Measurements from ENCODE around the gene CACNA1G. TPM values are rescaled to one million over a fixed set of nuclear protein-coding genes. Genes with fewer than 3 reads are reported as not detected.

CACNA1G gene
- total RNA-seq, 2 experiments from 2014 or later = 0.22 to 0.24 TPM

DNA sequence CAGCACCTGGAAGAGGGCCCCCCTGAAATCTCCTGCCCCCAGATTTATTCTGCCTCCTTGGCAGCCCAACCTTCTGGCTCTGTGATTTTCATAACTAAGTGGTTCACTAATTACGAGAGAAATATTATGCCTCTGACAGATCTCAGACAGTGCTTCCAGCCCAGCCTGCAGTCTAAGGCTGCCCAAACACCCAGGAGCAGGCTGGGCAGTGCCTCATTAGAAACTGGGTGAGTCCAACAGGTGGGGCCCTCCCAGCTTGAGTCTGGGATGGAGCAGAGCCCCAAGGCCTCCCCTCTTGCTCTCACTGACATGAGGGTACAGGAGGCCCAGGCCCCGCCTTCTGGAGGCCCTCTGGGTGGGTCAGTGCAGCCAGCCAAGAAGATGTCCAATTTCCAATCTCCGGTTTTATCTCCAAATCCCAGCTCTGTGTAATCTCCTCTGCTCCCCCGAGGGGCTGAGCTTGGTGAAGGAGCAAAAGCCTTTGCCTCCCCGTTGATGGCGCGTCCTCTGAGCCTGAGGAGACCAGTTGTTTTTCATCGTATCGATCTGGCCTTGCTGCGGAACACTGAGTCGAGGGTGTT is 54.0 kb downstream of the CACNA1G start:
- Mint-ChIP-seq H3K36me3 (ENCODE audit: low read depth) (no peaks in the 10 kb centered on the region), H3K9me3 (no peaks in the 10 kb centered on the region), H3K4me1 (ENCODE audit: low read depth) (peaks cover 3% of the 10 kb centered on the region), H3K27ac (no peak overlapping the region), H3K4me3 (no peak overlapping the region), H3K27me3 (ENCODE audit: low read depth) (peaks cover 3% of the 10 kb centered on the region)
- DNase-seq = no peak
- intact Hi-C loops (cut with micrococcal nuclease) = no loop called here
- CTCF ChIA-PET = interaction anchor here (0.6 to 0.9 kb wide), 2 partner anchors 113 to 451 kb away, joined by 3 read pairs; no protein-coding TSS in a partner anchor

DNA sequence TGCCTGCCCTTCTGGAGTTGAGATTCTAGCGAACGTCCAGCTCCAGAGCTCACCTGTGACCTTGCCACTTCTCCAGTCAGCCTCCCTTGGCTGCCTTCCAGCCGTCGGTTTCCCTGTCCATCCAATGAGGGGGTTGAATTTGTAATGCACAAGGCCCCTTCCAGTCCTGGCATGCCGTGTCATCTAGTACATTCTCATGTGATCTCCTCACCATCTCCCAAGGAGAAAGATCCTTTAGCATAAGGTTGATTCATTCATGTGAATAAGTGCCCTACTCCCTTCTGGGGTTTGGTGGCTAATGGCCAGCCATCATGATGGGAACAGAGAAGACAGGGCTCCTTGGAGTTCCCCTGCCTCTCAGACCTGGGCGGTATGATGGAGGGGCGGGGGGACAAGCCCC is 55.3 kb downstream of the CACNA1G start:
- H3K27ac Mint-ChIP-seq = no peak overlapping the region
- H3K4me3 Mint-ChIP-seq = no peak overlapping the region
- H3K4me1 Mint-ChIP-seq (ENCODE audit: low read depth) = peaks cover 3% of the 10 kb centered on the region
- DNase-seq = no peak
- intact Hi-C loops (cut with micrococcal nuclease) = no loop called here
- no peaks in the 10 kb centered on the region for H3K9me3 Mint-ChIP-seq
- no peaks in the 10 kb centered on the region for H3K36me3 Mint-ChIP-seq (ENCODE audit: low read depth)
- peaks cover 3% of the 10 kb centered on the region for H3K27me3 Mint-ChIP-seq (ENCODE audit: low read depth)
- CTCF ChIA-PET = interaction anchor here (1.2 kb wide), 1 partner anchor 133 kb away, joined by 3 read pairs; no protein-coding TSS in a partner anchor

DNA sequence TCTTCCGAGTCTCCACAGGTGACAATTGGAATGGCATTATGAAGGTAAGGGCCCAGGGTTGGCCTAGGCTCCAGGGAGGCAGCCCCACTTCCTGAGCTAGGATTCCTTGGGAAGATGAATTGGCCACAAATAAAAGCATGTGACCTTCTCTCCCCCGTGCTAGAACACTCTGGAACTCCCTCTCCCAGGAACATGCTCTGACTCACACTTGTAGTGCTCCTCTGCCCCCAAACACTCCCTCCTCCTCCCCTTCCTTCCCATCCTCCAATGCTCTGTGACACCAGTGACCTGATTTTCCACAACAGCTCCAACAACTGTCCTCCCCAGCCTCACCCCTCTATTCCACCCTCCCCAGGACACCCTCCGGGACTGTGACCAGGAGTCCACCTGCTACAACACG is 57.8 kb downstream of the CACNA1G start:
- no peak overlapping the region for H3K27ac Mint-ChIP-seq
- CTCF ChIA-PET = interaction anchor here (1.1 kb wide), 1 partner anchor 118 kb away, joined by 3 read pairs; no protein-coding TSS in a partner anchor

DNA sequence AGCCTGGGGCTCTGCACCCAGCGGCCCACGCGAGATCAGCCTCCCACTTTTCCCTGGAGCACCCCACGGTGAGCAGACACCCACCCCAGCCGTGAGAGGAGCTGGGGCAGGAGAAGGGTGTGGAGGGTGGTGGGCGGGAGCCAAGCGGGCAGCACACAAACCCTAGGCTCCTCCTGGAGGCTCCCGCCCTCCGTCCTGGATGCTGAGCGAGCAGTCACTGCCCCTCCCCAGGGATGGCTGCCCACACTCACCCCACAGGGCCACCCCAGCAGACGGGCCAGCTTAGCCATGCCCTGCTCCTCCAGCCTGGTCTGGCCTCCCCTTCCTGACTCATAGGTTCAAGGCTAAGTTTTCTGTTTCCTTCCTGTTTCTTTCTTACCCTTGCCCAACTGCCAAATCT is 58.4 kb downstream of the CACNA1G start:
- Mint-ChIP-seq H3K36me3 (ENCODE audit: low read depth) (no peaks in the 10 kb centered on the region), H3K4me3 (no peak overlapping the region), H3K9me3 (no peaks in the 10 kb centered on the region), H3K4me1 (ENCODE audit: low read depth) (peaks cover 3% of the 10 kb centered on the region), H3K27ac (no peak overlapping the region), H3K27me3 (ENCODE audit: low read depth) (peaks cover 7% of the 10 kb centered on the region)
- intact Hi-C loops (cut with micrococcal nuclease) = no loop called here
- CTCF ChIA-PET = no interaction called here
- no peak for DNase-seq

More for the DNA sequence above, 57.8 kb downstream of the CACNA1G start:
- Mint-ChIP-seq H3K4me3 (no peak overlapping the region), H3K4me1 (ENCODE audit: low read depth) (peaks cover 3% of the 10 kb centered on the region), H3K27me3 (ENCODE audit: low read depth) (peaks cover 7% of the 10 kb centered on the region), H3K36me3 (ENCODE audit: low read depth) (no peaks in the 10 kb centered on the region), H3K9me3 (no peaks in the 10 kb centered on the region)
- intact Hi-C loops (cut with micrococcal nuclease) = no loop called here
- DNase-seq = no peak

DNA sequence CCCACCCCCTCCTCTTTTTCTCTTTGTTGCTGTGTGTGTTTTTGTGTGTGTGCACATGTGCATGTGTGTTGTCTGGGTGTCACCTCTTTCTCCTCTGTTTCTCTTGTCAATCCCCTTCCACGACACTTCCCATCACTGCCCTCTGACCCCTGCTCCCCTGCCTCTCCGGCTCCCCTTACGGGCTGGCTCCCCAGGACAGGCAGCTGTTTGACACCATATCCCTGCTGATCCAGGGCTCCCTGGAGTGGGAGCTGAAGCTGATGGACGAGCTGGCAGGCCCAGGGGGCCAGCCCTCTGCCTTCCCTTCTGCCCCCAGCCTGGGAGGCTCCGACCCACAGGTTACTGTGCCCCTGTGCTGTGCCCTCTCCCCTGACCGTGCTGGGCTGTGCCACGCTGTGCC is 59.0 kb downstream of the CACNA1G start:
- H3K36me3 Mint-ChIP-seq (ENCODE audit: low read depth) = no peaks in the 10 kb centered on the region
- no peak overlapping the region for H3K4me3 Mint-ChIP-seq
- peaks cover 4% of the 10 kb centered on the region for H3K27me3 Mint-ChIP-seq (ENCODE audit: low read depth)
- no peak for DNase-seq
- intact Hi-C loops (cut with micrococcal nuclease) = no loop called here
- H3K9me3 Mint-ChIP-seq = no peaks in the 10 kb centered on the region
- H3K4me1 Mint-ChIP-seq (ENCODE audit: low read depth) = no peaks in the 10 kb centered on the region
- CTCF ChIA-PET = no interaction called here
- no peak overlapping the region for H3K27ac Mint-ChIP-seq

DNA sequence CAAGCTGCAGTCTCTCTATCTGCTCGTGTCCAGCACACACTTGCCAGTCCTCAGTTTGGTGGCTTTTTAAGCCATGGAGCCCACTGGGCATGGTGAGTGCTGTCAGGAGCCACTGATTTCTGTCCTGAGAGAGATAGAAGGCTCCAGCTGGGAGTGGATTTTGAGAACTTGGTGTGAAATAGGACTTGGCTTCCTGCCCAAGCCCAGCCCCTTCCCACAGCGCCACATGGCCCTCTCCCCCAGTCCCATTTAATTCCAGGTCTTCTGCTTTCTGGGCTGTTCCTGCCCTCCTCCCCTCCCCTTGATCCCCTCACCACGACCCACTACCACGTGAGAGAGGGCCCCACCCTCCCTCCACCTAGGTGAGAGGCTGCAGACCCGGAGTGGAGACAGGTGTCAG is 59.7 kb downstream of the CACNA1G start:
- Mint-ChIP-seq H3K4me1 (ENCODE audit: low read depth) (no peaks in the 10 kb centered on the region), H3K9me3 (no peaks in the 10 kb centered on the region), H3K27ac (no peak overlapping the region), H3K27me3 (ENCODE audit: low read depth) (peaks cover 6% of the 10 kb centered on the region), H3K36me3 (ENCODE audit: low read depth) (no peaks in the 10 kb centered on the region), H3K4me3 (no peak overlapping the region)
- DNase-seq = no peak
- CTCF ChIA-PET = interaction anchor here (1.1 kb wide), 1 partner anchor 16 kb away, joined by 3 read pairs; no protein-coding TSS in a partner anchor
- intact Hi-C loops (cut with micrococcal nuclease) = no loop called here

DNA sequence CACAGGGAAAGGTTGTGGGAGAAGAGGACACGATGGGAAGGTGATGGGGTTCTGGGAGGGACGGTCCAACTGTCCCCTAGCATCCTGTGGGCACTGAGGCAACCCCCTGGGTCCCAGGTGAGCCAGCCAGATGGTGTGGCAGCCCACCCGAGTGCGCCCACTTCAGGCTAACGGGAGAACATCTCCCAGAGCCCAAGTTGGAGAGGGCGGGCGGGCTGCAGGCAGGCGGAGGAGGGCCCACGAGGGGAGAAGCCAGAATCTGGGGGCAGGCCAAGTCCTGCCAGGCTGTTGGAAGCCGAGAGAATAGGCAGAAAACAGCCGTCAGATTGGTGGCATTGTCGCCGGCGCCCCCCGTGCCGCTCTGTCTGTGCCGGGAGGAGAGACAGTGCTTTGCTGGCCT is 60.3 kb downstream of the CACNA1G start:
- CTCF ChIA-PET = interaction anchor here (0.7 to 1.1 kb wide), 2 partner anchors 17 to 69 kb away, joined by 3 read pairs; no protein-coding TSS in a partner anchor
- Mint-ChIP-seq H3K27me3 (ENCODE audit: low read depth) (peaks cover 10% of the 10 kb centered on the region), H3K4me3 (no peak overlapping the region), H3K36me3 (ENCODE audit: low read depth) (no peaks in the 10 kb centered on the region), H3K4me1 (ENCODE audit: low read depth) (no peaks in the 10 kb centered on the region), H3K9me3 (no peaks in the 10 kb centered on the region), H3K27ac (no peak overlapping the region)
- DNase-seq = no peak
- intact Hi-C loops (cut with micrococcal nuclease) = no loop called here

DNA sequence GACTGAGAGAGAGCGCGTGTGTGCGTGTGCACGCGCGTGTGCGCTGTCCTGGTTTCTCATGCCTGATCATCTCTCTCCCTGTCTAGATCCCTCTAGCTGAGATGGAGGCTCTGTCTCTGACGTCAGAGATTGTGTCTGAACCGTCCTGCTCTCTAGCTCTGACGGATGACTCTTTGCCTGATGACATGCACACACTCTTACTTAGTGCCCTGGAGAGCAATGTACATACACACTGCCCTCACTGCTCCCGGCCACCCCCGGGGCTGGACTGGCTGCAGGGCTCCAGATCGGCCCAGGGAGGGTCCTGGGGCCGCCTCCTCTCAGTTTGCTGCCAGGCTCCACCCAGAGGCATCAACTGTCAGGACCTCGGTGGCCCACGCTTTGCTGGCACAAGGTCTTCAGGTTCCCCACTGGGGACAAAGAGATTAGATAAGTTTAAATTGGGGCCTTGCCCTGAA is 61.1 kb downstream of the CACNA1G start:
- H3K36me3 Mint-ChIP-seq (ENCODE audit: low read depth) = no peaks in the 10 kb centered on the region
- no peak for DNase-seq
- intact Hi-C loops (cut with micrococcal nuclease) = no loop called here
- no peaks in the 10 kb centered on the region for H3K9me3 Mint-ChIP-seq
- no peak overlapping the region for H3K4me3 Mint-ChIP-seq
- no peak overlapping the region for H3K27ac Mint-ChIP-seq
- CTCF ChIA-PET = interaction anchor here (0.7 kb wide), 1 partner anchor 70 kb away, joined by 3 read pairs; no protein-coding TSS in a partner anchor
- H3K4me1 Mint-ChIP-seq (ENCODE audit: low read depth) = no peaks in the 10 kb centered on the region
- H3K27me3 Mint-ChIP-seq (ENCODE audit: low read depth) = peaks cover 10% of the 10 kb centered on the region

DNA sequence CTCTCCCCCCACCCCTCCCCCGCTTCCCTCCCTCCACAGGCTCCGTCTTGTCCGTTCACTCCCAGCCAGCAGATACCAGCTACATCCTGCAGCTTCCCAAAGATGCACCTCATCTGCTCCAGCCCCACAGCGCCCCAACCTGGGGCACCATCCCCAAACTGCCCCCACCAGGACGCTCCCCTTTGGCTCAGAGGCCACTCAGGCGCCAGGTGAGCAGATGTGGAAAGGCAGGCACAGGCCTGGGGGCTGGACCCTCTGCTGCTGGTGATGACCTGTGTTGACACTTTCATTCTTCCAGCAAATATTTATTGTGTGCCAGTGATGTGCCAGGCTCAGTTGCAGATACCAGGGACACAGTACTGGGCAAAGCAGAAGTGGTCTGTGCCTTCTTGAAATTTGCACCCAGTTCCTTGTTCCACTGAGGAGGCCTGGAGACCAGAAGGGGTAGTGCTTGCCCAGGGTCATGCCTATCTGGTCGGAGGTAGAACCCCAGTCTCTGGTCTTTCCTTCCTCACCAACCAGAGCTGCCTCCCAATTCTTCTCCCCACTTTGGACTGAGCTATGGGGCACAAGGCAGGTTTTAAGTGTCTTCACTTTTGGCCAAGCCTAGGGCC is 63.9 kb downstream of the CACNA1G start:
- Mint-ChIP-seq H3K27me3 (ENCODE audit: low read depth) (peaks cover 27% of the 10 kb centered on the region), H3K4me3 (no peak overlapping the region), H3K27ac (no peak overlapping the region), H3K9me3 (no peaks in the 10 kb centered on the region), H3K4me1 (ENCODE audit: low read depth) (no peaks in the 10 kb centered on the region), H3K36me3 (ENCODE audit: low read depth) (no peaks in the 10 kb centered on the region)
- intact Hi-C loops (cut with micrococcal nuclease) = no loop called here
- CTCF ChIA-PET = interaction anchor here (0.6 to 2.8 kb wide), 4 partner anchors 74 to 147 kb away, joined by 3 to 8 read pairs (median 4); no protein-coding TSS in a partner anchor
- DNase-seq = no peak

DNA sequence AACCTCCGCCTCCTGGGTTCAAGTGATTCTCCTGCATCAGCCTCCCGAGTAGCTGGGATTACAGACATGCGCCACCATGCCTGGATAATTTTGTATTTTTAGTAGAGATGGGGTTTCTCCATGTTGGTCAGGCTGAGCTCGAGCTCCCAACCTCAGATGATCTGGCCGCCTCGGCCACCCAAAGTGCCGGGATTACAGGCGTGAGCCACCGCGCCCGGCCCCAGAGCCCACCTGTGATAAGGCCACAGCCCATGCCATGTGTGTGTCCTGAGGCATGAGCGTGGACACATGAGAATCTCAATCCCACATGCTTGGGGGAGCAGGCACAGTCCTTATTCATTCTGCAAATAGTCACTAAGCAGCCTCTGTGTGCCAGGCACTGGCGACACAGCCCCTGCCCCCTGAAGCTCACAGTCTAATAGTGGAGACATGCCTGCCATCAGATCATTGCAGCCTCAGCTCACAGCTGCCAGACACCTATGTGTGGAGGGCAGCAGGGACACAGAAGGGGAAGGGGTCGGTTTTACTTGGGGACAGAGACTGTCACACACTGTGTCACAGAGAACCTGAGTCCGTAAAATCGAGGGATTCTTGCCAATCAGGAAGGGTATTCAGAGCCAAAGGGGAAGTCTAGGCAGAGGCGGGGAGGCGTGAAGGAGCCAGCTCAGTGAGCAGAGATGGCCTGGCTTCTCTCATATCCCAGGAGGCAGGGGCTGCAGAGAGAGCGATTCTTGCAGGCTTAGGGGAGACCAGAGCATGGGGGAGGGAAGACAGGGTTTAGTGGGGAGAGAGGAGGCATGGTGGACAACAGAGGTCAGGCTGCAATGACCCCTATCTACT is 64.7 kb downstream of the CACNA1G start:
- Mint-ChIP-seq H3K4me1 (ENCODE audit: low read depth) (no peaks in the 10 kb centered on the region), H3K9me3 (no peaks in the 10 kb centered on the region), H3K27me3 (ENCODE audit: low read depth) (peaks cover 30% of the 10 kb centered on the region), H3K27ac (no peak overlapping the region), H3K36me3 (ENCODE audit: low read depth) (no peaks in the 10 kb centered on the region), H3K4me3 (no peak overlapping the region)
- CTCF ChIA-PET = interaction anchor here (0.6 to 4.4 kb wide), 23 partner anchors 8 to 199 kb away, joined by 3 to 35 read pairs (median 4); partner anchors contain the start of gene SPATA20
- intact Hi-C loops (cut with micrococcal nuclease) = loop anchor here (5.0 kb wide), 1 partner anchor 63 kb away; the partner anchor contains the start of gene CACNA1G
- no peak for DNase-seq

DNA sequence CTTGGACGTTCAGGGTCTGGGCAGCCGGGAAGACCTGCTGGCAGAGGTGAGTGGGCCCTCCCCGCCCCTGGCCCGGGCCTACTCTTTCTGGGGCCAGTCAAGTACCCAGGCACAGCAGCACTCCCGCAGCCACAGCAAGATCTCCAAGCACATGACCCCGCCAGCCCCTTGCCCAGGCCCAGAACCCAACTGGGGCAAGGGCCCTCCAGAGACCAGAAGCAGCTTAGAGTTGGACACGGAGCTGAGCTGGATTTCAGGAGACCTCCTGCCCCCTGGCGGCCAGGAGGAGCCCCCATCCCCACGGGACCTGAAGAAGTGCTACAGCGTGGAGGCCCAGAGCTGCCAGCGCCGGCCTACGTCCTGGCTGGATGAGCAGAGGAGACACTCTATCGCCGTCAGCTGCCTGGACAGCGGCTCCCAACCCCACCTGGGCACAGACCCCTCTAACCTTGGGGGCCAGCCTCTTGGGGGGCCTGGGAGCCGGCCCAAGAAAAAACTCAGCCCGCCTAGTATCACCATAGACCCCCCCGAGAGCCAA is 65.6 kb downstream of the CACNA1G start:
- no peaks in the 10 kb centered on the region for H3K9me3 Mint-ChIP-seq
- CTCF ChIA-PET = interaction anchor here (0.6 to 4.4 kb wide), 24 partner anchors 9 to 200 kb away, joined by 3 to 35 read pairs (median 4); partner anchors contain the start of gene SPATA20
- intact Hi-C loops (cut with micrococcal nuclease) = loop anchor here (1.0 to 5.0 kb wide), 4 partner anchors 64 to 148 kb away; partner anchors contain the start of genes CACNA1G, RSAD1 and SPATA20
- no peak overlapping the region for H3K27ac Mint-ChIP-seq
- H3K36me3 Mint-ChIP-seq (ENCODE audit: low read depth) = no peaks in the 10 kb centered on the region
- DNase-seq = peak; percentile 76
- H3K4me3 Mint-ChIP-seq = no peak overlapping the region
- peaks cover 33% of the 10 kb centered on the region for H3K27me3 Mint-ChIP-seq (ENCODE audit: low read depth)
- no peaks in the 10 kb centered on the region for H3K4me1 Mint-ChIP-seq (ENCODE audit: low read depth)
